ENCODE data around the gene SGPP1. TPM values are rescaled to one million over a fixed set of nuclear protein-coding genes. Genes with fewer than 3 reads are reported as not detected.

The SGPP1 gene
- total and polyA plus RNA-seq, 2 donors from 2014 or later: 20.9 to 24.0 TPM

DNA sequence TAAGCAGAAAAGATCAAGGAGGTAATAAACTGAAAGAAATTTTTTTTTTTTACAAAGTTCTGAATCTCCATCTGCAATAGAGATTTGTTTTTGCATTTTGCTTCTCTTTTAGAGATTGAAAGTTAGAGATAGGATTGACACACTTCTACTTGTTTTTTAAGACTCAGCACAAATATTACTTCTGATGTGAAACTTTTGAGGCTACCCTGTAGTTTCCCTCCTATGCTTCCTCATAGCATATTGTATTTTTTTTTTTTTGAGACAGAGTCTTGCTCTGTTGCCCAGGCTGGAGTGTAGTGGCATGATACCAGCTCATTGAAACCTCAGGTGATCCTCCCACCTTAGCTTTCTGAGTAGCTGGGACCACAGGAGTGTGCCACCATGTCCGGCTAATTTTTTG lies 32.1 kb upstream of the SGPP1 start:
- H3K27ac ChIP-seq (ENCODE audit: low read depth in 2 of 2, low read length in 2 of 2): no peak overlapping the region
- H3K27me3 ChIP-seq (ENCODE audit: control insufficient read depth, insufficient read depth, low read length): no peaks in the 10 kb centered on the region
- H3K36me3 ChIP-seq (ENCODE audit: control insufficient read depth in 2 of 3, insufficient read depth in 3 of 3, low read length in 3 of 3): no peaks in the 10 kb centered on the region
- H3K9me3 ChIP-seq (ENCODE audit: control insufficient read depth in 2 of 3, insufficient read depth in 1 of 3, low read length in 3 of 3): no peaks in the 10 kb centered on the region
- DNase-seq (no peak), FAIRE-seq (no peak)
- no peak overlapping the region for H3K9ac ChIP-seq (ENCODE audit: low read length in 3 of 3)
- H3K4me1 ChIP-seq (ENCODE audit: control insufficient read depth in 2 of 3, insufficient read depth in 2 of 3, low read depth in 1 of 3, low read length in 3 of 3): no peaks in the 10 kb centered on the region
- TF ChIP-seq, protein P1, sequence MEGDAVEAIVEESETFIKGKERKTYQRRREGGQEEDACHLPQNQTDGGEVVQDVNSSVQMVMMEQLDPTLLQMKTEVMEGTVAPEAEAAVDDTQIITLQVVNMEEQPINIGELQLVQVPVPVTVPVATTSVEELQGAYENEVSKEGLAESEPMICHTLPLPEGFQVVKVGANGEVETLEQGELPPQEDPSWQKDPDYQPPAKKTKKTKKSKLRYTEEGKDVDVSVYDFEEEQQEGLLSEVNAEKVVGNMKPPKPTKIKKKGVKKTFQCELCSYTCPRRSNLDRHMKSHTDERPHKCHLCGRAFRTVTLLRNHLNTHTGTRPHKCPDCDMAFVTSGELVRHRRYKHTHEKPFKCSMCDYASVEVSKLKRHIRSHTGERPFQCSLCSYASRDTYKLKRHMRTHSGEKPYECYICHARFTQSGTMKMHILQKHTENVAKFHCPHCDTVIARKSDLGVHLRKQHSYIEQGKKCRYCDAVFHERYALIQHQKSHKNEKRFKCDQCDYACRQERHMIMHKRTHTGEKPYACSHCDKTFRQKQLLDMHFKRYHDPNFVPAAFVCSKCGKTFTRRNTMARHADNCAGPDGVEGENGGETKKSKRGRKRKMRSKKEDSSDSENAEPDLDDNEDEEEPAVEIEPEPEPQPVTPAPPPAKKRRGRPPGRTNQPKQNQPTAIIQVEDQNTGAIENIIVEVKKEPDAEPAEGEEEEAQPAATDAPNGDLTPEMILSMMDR (IDR thresholded peaks at IDR 0.05; ENCODE audit: borderline replicate concordance, extremely low read depth, insufficient read depth): no peak
- no peak overlapping the region for H3K4me3 ChIP-seq (ENCODE audit: low read length in 3 of 3)
- intact Hi-C loops (cut with DNase I): loop anchor here (10.0 kb wide), 1 partner anchor 375 kb away; no protein-coding TSS in a partner anchor

- intact Hi-C loops (cut with DNase I): no loop called here
Measured at GRCh38 chr14:63759456-63759855, 31.6 kb upstream of the SGPP1 start.

GRCh38 chr14:63757211-63757610 lies 29.3 kb upstream of the SGPP1 start:
- TF ChIP-seq, protein P1 (IDR thresholded peaks at IDR 0.05; ENCODE audit: borderline replicate concordance, extremely low read depth, insufficient read depth): no peak
- H3K9ac ChIP-seq (ENCODE audit: low read length in 3 of 3): no peak overlapping the region
- no peaks in the 10 kb centered on the region for H3K36me3 ChIP-seq (ENCODE audit: control insufficient read depth in 2 of 3, insufficient read depth in 3 of 3, low read length in 3 of 3)
- H3K27me3 ChIP-seq (ENCODE audit: control insufficient read depth, insufficient read depth, low read length): no peaks in the 10 kb centered on the region
- FAIRE-seq (no peak), DNase-seq (no peak)
- H3K27ac ChIP-seq (ENCODE audit: low read depth in 2 of 2, low read length in 2 of 2): no peak overlapping the region
- intact Hi-C loops (cut with DNase I): no loop called here
- H3K4me1 ChIP-seq (ENCODE audit: control insufficient read depth in 2 of 3, insufficient read depth in 2 of 3, low read depth in 1 of 3, low read length in 3 of 3): no peaks in the 10 kb centered on the region
- no peak overlapping the region for H3K4me3 ChIP-seq (ENCODE audit: low read length in 3 of 3)
- no peaks in the 10 kb centered on the region for H3K9me3 ChIP-seq (ENCODE audit: control insufficient read depth in 2 of 3, insufficient read depth in 1 of 3, low read length in 3 of 3)

More at GRCh38 chr14:63759456-63759855, 31.6 kb upstream of the SGPP1 start:
- DNase-seq (no peak), FAIRE-seq (no peak)
- Histone ChIP-seq H3K27ac (ENCODE audit: low read depth in 2 of 2, low read length in 2 of 2) (no peak overlapping the region), H3K9ac (ENCODE audit: low read length in 3 of 3) (no peak overlapping the region), H3K27me3 (ENCODE audit: control insufficient read depth, insufficient read depth, low read length) (no peaks in the 10 kb centered on the region), H3K4me3 (ENCODE audit: low read length in 3 of 3) (no peak overlapping the region), H3K9me3 (ENCODE audit: control insufficient read depth in 2 of 3, insufficient read depth in 1 of 3, low read length in 3 of 3) (no peaks in the 10 kb centered on the region), H3K4me1 (ENCODE audit: control insufficient read depth in 2 of 3, insufficient read depth in 2 of 3, low read depth in 1 of 3, low read length in 3 of 3) (no peaks in the 10 kb centered on the region), H3K36me3 (ENCODE audit: control insufficient read depth in 2 of 3, insufficient read depth in 3 of 3, low read length in 3 of 3) (no peaks in the 10 kb centered on the region)
- TF ChIP-seq, protein P1 (IDR thresholded peaks at IDR 0.05; ENCODE audit: borderline replicate concordance, extremely low read depth, insufficient read depth): no peak
